SK-N-SH (cell line): ENCODE measurements around the gene IVNS1ABP.

Experiments used
- CHD2 ChIP-seq: fragments of 150-350 bp; IDR thresholded peaks from 2 replicates; pipeline ENCODE4 v1.6.1; 2018; ENCODE audit warnings: low read length; ENCODE audit not compliant: partially characterized antibody
- CTCF ChIP-seq: fragments of 200-600 bp; sonication (generic); IDR thresholded peaks from 2 replicates; pipeline ENCODE4 v1.6.1; 2017; ENCODE audit warnings: antibody characterized with exemption, mild to moderate bottlenecking, moderate library complexity
- POLR2AphosphoS5 ChIP-seq: IDR thresholded peaks from 2 replicates; pipeline ENCODE4 v1.6.1; 2012; ENCODE audit warnings: low read depth, low read length

- no peak for TF ChIP-seq CHD2
- TF ChIP-seq CTCF, result no peak
- TF ChIP-seq POLR2AphosphoS5, result no peak
Measured at GRCh38 chr1:185348985-185349384, 31.9 kb upstream of the IVNS1ABP start.
